ENCODE measurements around the gene CDHR2.
"Not testable (repeated sequence)": the region's sequence is repeated elsewhere in the genome, so short reads cannot be mapped to it uniquely, and the experiment has no call there.

CDHR2 gene

DNA sequence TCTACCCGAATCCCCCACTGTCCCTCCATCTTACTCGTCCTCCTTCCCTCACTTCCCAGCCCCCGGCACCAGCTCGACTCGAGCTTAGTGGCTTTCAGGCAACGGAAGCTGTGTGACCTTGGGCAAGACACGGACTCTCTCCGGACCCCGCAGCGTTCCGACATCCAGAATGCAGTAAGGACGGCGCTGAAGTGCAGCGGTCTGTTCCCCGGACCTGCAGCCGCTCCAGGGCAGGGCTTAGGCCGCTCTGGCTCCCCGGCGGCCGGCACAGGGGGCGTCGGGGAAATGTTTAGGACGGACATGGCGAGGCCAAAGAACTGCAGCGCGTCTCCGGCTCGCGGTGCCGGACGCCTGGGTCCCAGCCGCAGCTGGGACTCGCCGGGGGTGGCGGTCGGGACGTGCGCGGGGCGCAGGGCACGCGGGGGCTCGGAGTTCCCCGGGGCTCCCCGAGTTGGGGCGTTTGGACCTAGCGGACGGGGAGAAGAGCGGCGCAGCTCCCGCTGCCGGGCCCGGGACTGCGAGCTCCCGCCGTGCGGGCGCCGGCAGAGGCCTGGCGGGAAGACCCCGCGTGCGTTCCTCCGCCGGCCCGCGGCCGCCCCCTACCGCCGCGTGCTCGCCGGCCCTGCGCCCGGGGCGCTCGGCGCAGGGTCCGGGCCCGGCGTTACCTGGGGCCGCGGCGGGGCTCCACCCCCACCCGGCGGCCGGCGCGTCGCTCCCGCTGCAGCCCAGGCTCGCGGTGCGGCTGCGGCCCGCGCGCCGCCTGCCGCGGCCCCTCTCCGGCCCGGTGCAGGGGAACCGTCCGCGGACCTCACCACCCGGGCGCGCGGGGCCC lies 6.3 kb upstream of the CDHR2 start:
- peak; percentile 51 to 55 (median 55) for DNase-seq

GRCh38 chr5:176543428-176544182 lies 5.5 kb upstream of the CDHR2 start:
- DNase-seq, result peak; percentile 67 to 79 (median 68)

DNA sequence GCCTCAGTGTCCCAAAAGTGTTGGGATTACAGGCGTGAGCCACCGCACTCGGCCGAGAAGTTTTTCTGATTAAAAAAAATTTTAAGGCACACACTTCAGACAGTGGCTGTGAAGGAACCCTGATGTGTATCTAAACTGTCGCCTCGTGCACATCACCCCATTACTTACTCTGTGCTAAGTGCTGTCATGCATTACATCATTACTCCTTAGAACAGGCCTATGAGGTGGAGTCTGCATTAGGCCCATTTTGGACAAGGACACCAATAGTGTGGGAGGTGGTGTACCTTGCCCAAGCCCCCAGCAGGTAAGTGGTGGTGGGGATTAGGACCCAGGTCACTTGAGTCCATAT lies 3.8 kb upstream of the CDHR2 start:
- DNase-seq, result no peak

DNA sequence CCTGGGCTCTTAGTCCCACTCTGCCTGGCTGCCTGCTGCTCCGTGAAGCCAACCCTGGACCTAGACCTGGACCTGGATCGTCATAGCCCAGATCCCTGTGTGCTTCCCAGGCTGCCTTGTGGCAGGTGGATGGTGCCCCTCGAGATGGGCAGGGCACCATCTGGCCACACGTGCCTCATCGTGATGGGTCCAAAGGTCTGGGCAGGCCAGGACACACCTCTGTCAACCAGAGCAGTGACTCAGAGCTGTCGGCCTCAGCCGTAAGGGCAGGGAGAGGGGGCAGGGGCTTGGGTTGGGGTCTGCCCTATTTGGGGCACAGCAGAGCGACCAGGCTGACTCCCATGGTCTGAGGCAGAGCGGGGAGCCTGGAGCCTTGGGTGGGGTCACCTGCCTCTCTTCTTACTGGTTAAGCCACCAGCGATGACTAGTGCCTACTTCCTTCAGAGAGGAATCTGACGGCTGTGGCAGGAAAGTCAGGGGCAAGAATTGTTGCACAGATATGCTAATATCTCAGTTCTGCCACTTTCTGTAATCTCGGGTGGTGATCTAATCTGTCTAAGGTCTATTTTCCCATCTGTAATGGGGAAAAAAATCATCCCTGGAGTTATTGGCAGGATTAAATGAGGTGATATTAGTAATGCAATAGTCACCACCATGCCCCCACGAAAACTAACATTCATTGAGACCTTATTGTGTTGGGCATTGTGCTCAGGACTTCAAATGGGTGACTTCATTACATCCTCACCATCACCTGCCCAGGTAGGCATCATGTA lies 3.2 kb upstream of the CDHR2 start:
- no peak for DNase-seq

DNA sequence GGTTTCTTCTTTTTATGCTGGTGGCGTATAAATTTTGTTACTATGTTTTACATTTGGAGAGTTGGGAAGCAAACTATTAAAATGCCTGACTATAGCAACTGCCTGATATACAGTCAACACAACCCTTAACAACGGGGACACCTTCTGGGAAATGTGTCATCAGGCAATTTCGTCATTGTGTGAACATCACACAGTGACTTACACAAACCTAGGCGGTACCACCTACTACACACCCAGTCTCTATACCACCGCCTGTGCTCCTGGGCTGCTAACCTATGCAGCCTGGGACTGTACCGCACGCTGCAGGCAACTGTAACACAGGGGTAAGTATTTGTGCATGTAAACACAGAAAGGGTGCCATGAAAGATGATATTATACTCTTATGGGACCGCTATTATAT lies 1.3 kb upstream of the CDHR2 start:
- DNase-seq, result no peak

DNA sequence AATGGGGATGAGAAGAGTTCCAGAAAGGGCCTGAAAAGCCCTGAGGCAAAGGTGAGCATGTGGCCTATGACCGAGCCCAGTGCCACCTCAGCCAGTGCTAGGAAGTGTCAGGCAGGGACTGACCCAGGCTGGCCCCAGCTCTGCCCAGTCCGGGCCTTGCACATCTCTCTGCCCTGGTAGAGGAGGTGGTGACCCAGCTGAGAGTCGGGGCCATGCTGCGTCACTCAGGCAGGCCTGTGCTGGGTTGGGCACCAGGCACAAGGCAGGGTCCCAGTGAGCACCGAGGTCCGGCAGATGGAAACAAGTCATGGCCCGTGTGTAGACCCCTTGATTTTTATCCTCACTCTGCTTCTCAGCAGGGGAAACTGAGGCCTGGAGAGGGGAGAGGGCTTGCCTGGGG lies 729 bp downstream of the CDHR2 start:
- DNase-seq, result no peak

- DNase-seq, result no peak
Measured at GRCh38 chr5:176550275-176550831, 1.2 kb downstream of the CDHR2 start.

DNA sequence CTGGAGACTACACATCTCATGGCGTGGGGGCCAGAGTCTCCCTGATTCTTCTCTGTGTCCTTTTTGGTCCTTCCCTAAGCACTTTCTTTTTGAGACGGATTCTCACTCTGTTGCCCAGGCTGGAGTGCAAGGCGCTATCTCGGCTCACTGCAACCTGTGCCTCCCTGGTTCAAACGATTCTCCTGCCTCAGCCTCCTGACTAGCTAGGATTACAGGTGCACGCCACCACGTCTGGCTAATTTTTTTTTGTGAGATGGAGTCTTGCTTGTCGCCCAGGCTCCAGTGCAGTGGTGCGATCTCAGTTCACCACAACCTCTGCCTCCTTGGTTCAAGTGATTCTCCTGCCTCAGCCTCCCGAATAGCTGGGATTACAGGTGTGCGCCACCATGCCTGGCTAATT lies 1.8 kb downstream of the CDHR2 start:
- DNase-seq, result not testable (repeated sequence)

DNA sequence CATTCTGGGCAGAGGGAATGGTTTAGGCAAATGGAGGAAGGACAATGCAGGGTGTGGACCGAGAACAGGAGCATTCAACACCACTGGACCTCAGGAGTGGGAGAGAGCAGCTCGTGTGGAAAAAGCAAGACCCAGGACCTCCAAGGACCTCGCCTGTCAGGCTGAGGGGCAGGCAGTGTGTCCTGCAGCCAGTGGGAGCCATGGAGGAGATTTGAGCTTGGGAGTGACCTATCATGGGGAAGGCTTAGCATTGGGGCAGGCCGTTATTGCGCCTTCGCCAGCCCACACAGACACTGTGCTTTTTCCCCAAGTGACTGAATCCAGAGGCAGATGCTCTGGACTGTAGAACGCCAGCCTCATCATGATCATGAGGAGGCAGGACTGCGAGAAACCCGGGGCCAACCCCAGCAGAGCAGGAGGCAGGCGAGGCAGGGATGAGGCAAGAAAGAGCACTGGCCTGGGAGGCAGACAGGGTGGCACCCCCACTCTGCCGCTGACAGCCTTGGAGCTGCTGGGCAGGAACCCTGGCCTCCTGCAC lies 3.3 kb downstream of the CDHR2 start:
- no peak for DNase-seq

DNA sequence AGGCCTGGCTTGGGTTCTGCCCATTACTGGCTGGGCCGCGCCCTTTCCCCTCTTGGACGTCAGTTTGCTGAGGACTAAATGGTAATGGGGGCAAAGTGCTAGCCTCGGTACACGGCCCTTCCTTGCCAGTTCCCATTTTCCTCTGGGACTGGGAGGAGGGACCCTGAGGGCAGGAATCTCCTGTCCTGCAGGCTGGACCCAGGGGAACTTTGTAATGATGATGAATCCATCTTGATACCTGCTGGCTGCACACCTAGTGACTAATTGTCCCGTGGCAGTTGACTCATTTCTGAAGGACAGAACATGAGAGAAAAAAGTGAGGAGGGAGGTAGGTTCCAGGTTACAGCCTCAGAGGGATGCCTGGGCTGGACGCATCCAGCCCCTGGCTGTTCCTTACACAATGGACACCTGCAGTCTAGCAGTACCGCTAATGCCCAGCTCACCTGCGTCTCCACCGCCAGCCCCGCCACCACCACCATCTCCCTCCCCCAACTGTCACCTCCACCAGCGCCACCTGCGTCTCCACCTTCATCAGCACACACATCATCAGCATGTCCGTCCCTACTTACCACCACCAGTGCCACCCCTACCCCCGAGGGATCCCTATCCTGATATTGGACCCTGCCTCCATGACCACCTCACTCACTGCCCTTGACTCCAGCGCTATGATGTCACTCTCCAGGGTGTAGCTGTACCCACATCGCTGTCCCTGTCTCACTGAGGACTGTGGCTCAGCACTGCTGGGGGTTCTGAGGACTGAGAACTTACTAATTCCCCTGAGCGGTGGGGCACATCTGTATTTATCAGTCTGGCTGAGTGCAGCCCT lies 4.3 kb downstream of the CDHR2 start:
- DNase-seq, result peak in 2 of 3 experiments; percentile 32 to 65

DNA sequence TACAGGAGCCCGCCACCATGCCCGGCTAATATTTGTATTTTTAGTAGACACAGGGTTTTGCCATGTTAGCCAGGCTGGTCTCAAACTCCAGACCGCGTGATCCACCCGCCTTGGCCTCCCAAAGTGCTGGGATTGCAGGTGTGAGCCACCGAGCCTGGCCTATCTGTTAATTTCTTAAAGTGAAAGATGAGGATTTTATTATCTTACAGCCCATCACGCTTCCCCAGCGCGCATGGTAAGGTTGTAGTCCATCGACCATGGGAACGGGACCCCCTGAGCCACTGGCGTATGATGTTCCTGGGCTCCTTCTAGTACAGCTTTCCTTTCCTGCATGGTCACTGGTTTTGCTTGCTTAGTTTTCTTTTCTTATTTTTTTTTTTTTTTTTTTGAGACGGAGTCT lies 8.7 kb downstream of the CDHR2 start:
- no peak for DNase-seq

DNA sequence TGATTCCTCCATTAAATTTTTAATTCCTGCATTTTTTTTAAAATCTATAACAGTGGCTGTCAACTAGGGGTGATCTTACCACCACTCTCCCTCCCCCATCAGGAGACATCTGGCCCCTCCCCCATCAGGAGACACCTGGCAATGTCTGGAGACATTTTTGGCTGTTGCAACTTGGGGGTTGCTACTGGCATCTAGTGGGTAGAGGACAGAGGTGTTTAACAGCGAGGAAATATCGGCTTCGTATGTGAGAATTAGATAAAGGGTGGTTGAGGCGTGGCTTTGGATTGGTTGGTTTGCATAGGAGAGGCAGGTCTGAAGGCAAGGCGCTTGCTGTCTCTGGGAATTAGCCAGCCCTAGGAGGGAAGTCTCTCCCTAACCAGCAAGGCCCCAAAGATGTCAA lies 10.5 kb downstream of the CDHR2 start:
- peak in 1 of 3 experiments; percentile 10 for DNase-seq

GRCh38 chr5:176560364-176560763 lies 11.2 kb downstream of the CDHR2 start:
- no peak for DNase-seq

- DNase-seq, result no peak
Measured at GRCh38 chr5:176561259-176561658, 12.1 kb downstream of the CDHR2 start.

GRCh38 chr5:176562189-176562588 lies 13.0 kb downstream of the CDHR2 start:
- DNase-seq, result no peak

GRCh38 chr5:176564002-176564401 lies 14.9 kb downstream of the CDHR2 start:
- no peak for DNase-seq

- DNase-seq, result no peak
Measured at GRCh38 chr5:176565760-176566288, 16.7 kb downstream of the CDHR2 start.

GRCh38 chr5:176568657-176569056 lies 19.5 kb downstream of the CDHR2 start:
- no peak for DNase-seq

GRCh38 chr5:176570044-176570443 lies 20.9 kb downstream of the CDHR2 start:
- no peak for DNase-seq

GRCh38 chr5:176573564-176574296 lies 24.6 kb downstream of the CDHR2 start:
- peak; percentile 23 to 66 (median 59) for DNase-seq

DNA sequence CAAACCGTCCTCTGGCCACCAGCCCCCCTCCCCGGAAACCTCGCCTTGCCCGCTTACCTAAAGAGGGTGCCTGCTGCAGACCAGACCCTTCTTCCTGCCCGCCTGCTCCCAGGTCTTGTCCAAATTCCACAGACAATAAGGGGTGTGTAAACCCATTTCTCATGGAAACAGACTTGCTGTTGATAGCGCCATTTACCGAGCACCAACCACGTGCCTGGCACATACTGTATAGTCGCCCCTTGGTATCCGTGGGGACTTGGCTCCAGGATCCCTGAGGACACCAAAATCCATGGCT lies 25.1 kb downstream of the CDHR2 start:
- DNase-seq, result no peak

Measured in NCI-H1417 (cell line).